SK-N-SH (cell line): ENCODE data around the gene FAM162A. TPM values are rescaled to one million over a fixed set of nuclear protein-coding genes. Genes with fewer than 3 reads are reported as not detected.

Source experiments
- CTCF ChIA-PET: fragments of 300-600, 350-600 bp; formaldehyde crosslinking; extraction: SDS; loops from one replicate; lab custom pipeline; 2021; lab: Yijun Ruan, JAX
- POLR2A ChIA-PET: fragments of 350-600 bp; sonication (Branson Sonifier 250); formaldehyde crosslinking; extraction: SDS; loops from one replicate; lab custom pipeline; 2020; ENCODE audit warnings: antibody characterized with exemption, inconsistent platforms; lab: Yijun Ruan, JAX
- DNase-seq: peaks from one replicate; pipeline ENCODE4 v3.0.0; 2012
- H2AFZ ChIP-seq: fragments of 200-600 bp; sonication (generic); 2 replicates; pipeline ENCODE4 v1.8.1; 2016; ENCODE audit warnings: antibody characterized with exemption, mild to moderate bottlenecking, low read depth
- H3F3A ChIP-seq: fragments of 200-600 bp; sonication (generic); replicated peaks from 2 replicates; pipeline ENCODE3; 2016; ENCODE audit warnings: antibody characterized with exemption, mild to moderate bottlenecking; ENCODE audit not compliant: insufficient read depth
- H3K27ac ChIP-seq, 2 experiments: fragments of 200-500 bp in 1 of 2; fragments of 200-600 bp in 1 of 2; sonication (Bioruptor generic) in 1 of 2; sonication (generic), shearing (Covaris generic) in 1 of 2; 2 replicates each; pipeline versions ENCODE4 v1.5.1 to v1.6.1; 2014 to 2016; ENCODE audit warnings: low read depth in 2 of 2, inconsistent platforms in 1 of 2, low read length in 1 of 2, mild to moderate bottlenecking in 1 of 2, mixed read lengths in 1 of 2
- H3K27me3 ChIP-seq: fragments of 200-600 bp; sonication (generic), shearing (Covaris generic); 2 replicates; pipeline ENCODE4 v1.6.1; 2016; ENCODE audit warnings: mixed run types; ENCODE audit not compliant: insufficient read depth
- H3K36me3 ChIP-seq, 2 experiments: fragments of 200-500 bp in 1 of 2; fragments of 200-600 bp in 1 of 2; sonication (Bioruptor generic) in 1 of 2; sonication (generic) in 1 of 2; replicated peaks in 1 of 2; 2 replicates each; pipeline versions ENCODE3 to v1.5.1; 2014 to 2016; ENCODE audit warnings: low read length in 1 of 2, mild to moderate bottlenecking in 1 of 2; ENCODE audit not compliant: insufficient read depth in 2 of 2, control insufficient read depth in 1 of 2
- H3K4me1 ChIP-seq, 2 experiments: fragments of 200-500 bp in 1 of 2; fragments of 200-600 bp in 1 of 2; sonication (Bioruptor generic) in 1 of 2; sonication (generic), shearing (Covaris generic) in 1 of 2; 2 replicates each; pipeline versions ENCODE4 v1.5.1 to v1.6.1; 2014 to 2016; ENCODE audit warnings: low read depth in 1 of 2, low read length in 1 of 2, mixed run types in 1 of 2; ENCODE audit not compliant: insufficient read depth in 2 of 2, control insufficient read depth in 1 of 2
- H3K4me2 ChIP-seq: fragments of 200-600 bp; sonication (generic), shearing (Covaris generic); 2 replicates; pipeline ENCODE4 v1.6.1; 2017; ENCODE audit warnings: mixed run types
- H3K4me3 ChIP-seq, 2 experiments: fragments of 200-500 bp in 1 of 2; fragments of 200-600 bp in 1 of 2; sonication (Bioruptor generic) in 1 of 2; sonication (generic), shearing (Covaris generic) in 1 of 2; 2 replicates each; pipeline versions ENCODE4 v1.5.1 to v1.8.1; 2014 to 2016; ENCODE audit warnings: low read depth in 2 of 2, inconsistent platforms in 1 of 2, low read length in 1 of 2, mild to moderate bottlenecking in 1 of 2, mixed read lengths in 1 of 2, moderate library complexity in 1 of 2
- H3K79me2 ChIP-seq: fragments of 200-600 bp; sonication (generic); 2 replicates; pipeline ENCODE4 v1.8.1; 2017; ENCODE audit warnings: mild to moderate bottlenecking; ENCODE audit not compliant: insufficient read depth
- H3K9ac ChIP-seq: fragments of 200-600 bp; sonication (generic); 2 replicates; pipeline ENCODE4 v1.6.1; 2017; ENCODE audit warnings: mixed run types
- H3K9me2 ChIP-seq: fragments of 200-600 bp; sonication (generic); 2 replicates; pipeline ENCODE4 v1.6.1; 2017; ENCODE audit warnings: mixed run types
- H3K9me3 ChIP-seq: fragments of 200-600 bp; sonication (generic); 2 replicates; pipeline ENCODE4 v1.6.1; 2017; ENCODE audit warnings: mixed run types, mild to moderate bottlenecking, moderate library complexity
- H4K20me1 ChIP-seq: fragments of 200-600 bp; sonication (generic); 2 replicates; pipeline ENCODE4 v1.6.1; 2017; ENCODE audit warnings: mild to moderate bottlenecking, mixed run types; ENCODE audit not compliant: insufficient read depth
- CHD2 ChIP-seq: fragments of 150-350 bp; IDR thresholded peaks from 2 replicates; pipeline ENCODE4 v1.6.1; 2018; ENCODE audit warnings: low read length; ENCODE audit not compliant: partially characterized antibody
- ELF1 ChIP-seq: IDR thresholded peaks from 2 replicates; pipeline ENCODE4 v1.4.0; 2012
- FOSL2 ChIP-seq: IDR thresholded peaks from 2 replicates; pipeline ENCODE4 v1.4.0; 2012; ENCODE audit warnings: low read depth, mild to moderate bottlenecking, moderate library complexity, borderline replicate concordance
- GABPA ChIP-seq: IDR thresholded peaks from 2 replicates; pipeline ENCODE4 v1.4.0; 2012; ENCODE audit warnings: low read depth, mild to moderate bottlenecking
- GATA2 ChIP-seq: sonication (generic); formaldehyde crosslinking; IDR thresholded peaks from 2 replicates; pipeline ENCODE4 v1.5.0; 2020; ENCODE audit warnings: mild to moderate bottlenecking, missing genetic modification reagents
- JUND ChIP-seq: IDR thresholded peaks from 2 replicates; pipeline ENCODE4 v1.4.0; 2012
- MXI1 ChIP-seq: IDR thresholded peaks from 2 replicates; pipeline ENCODE4 v1.6.1; 2012; ENCODE audit warnings: mild to moderate bottlenecking, low read depth, low read length, improper control_type of control experiment
- NFIC ChIP-seq: IDR thresholded peaks from 2 replicates; pipeline ENCODE4 v1.4.0; 2012; ENCODE audit warnings: borderline replicate concordance
- NRF1 ChIP-seq: IDR thresholded peaks from 2 replicates; pipeline ENCODE4 v1.6.1; 2012; ENCODE audit warnings: low read depth, mild to moderate bottlenecking, low read length
- PBX3 ChIP-seq: IDR thresholded peaks from 2 replicates; pipeline ENCODE4; 2012
- RAD21 ChIP-seq: IDR thresholded peaks from 2 replicates; pipeline ENCODE4 v1.6.1; 2012; ENCODE audit warnings: mild to moderate bottlenecking, low read length
- RCOR1 ChIP-seq: fragments of 150-350 bp; IDR thresholded peaks from 2 replicates; pipeline ENCODE4 v1.6.1; 2017; ENCODE audit warnings: antibody characterized with exemption, low read length
- SIN3A ChIP-seq: IDR thresholded peaks from 2 replicates; pipeline ENCODE4 v1.6.1; 2012; ENCODE audit warnings: low read depth, mild to moderate bottlenecking, low read length, moderate library complexity, borderline replicate concordance
- TCF12 ChIP-seq: IDR thresholded peaks from 2 replicates; pipeline ENCODE4 v1.4.0; 2012
- TEAD4 ChIP-seq: IDR thresholded peaks from 2 replicates; pipeline ENCODE4 v1.4.0; 2012; ENCODE audit warnings: mild to moderate bottlenecking, borderline replicate concordance; ENCODE audit not compliant: insufficient read depth
- USF1 ChIP-seq: IDR thresholded peaks from 2 replicates; pipeline ENCODE4 v1.4.0; 2012; ENCODE audit warnings: low read depth, borderline replicate concordance
- USF2 ChIP-seq: fragments of 150-350 bp; IDR thresholded peaks from 2 replicates; pipeline ENCODE4 v1.6.1; 2017; ENCODE audit warnings: antibody characterized with exemption, low read length, low read depth, borderline replicate concordance
- YY1 ChIP-seq: IDR thresholded peaks from 2 replicates; pipeline ENCODE4 v1.4.0; 2012; ENCODE audit warnings: low read depth, mild to moderate bottlenecking
- ZBTB33 ChIP-seq: IDR thresholded peaks from 2 replicates; pipeline ENCODE4 v1.4.0; 2012; ENCODE audit warnings: low read depth, borderline replicate concordance
- WGBS: methylation state at CpG from one replicate; pipeline ENCODE4 v1.1.6; 2017; ENCODE audit warnings: low lambda C conversion rate; 5-methylcytosine and 5-hydroxymethylcytosine counted together
- polyA plus RNA-seq, 3 experiments: library from polyadenylated mRNA; depleted of rRNA; stranded (reverse); fragments of >200 nt; gene quantifications; 2 replicates each; pipeline ENCODE4 v1.2.3, GENCODE V29; 2012

The FAM162A gene
- polyA plus RNA-seq, 1 of the 3 experiments (the other 2 are of a cell fraction), result 35.1 TPM

GRCh38 chr3:122374034-122374433, 9.9 kb upstream of the FAM162A start (continued):
- TF ChIP-seq ZBTB33 (no peak), CHD2 (no peak), NFIC (no peak)

- POLR2A ChIA-PET, result no interaction called here
- no peak overlapping the region for H3K4me2 ChIP-seq
- H3K9me3 ChIP-seq, result no peaks in the 10 kb centered on the region
- TF ChIP-seq FOSL2 (no peak), RCOR1 (no peak), MXI1 (no peak), PBX3 (no peak), RAD21 (no peak), CHD2 (no peak), NRF1 (no peak)
- peaks cover 5% of the 10 kb centered on the region for H3F3A ChIP-seq
- H3K9me2 ChIP-seq, result no peaks in the 10 kb centered on the region
- CTCF ChIA-PET, result no interaction called here
- H2AFZ ChIP-seq, result no peak overlapping the region
- DNase-seq, result no peak
- H3K36me3 ChIP-seq, result peaks cover 2 to 4% of the 10 kb centered on the region in 2 experiments
- no peaks in the 10 kb centered on the region for H3K27me3 ChIP-seq
- no peak overlapping the region for H3K4me3 ChIP-seq
- no peak overlapping the region for H3K9ac ChIP-seq
- H3K27ac ChIP-seq, result no peak overlapping the region
- peaks cover 46% of the 10 kb centered on the region for H3K79me2 ChIP-seq
- 96% methylated on average over 4 of the region's 4 CpGs for WGBS
- peaks cover 4 to 6% of the 10 kb centered on the region in 2 experiments; a peak in 3 of 4 replicates for H3K4me1 ChIP-seq
- H4K20me1 ChIP-seq, result no peaks in the 10 kb centered on the region
These were observed 6.0 kb upstream of the FAM162A start for GRCh38 chr3:122377975-122378374.

GRCh38 chr3:122382888-122383666, 905 bp upstream of the FAM162A start, which contains the start of gene MIX23:
MIX23 (minus strand) TSS chr3:122383231; CDS start chr3:122383224, 7 bp downstream.
- Histone ChIP-seq H2AFZ (peak within 1 kb of the TSS; percentile 98), H3K9me2 (no peaks in the 10 kb centered on the region), H3K36me3 (peaks cover 0 to 2% of the 10 kb centered on the region in 2 experiments), H3K4me1 (peaks cover 8 to 9% of the 10 kb centered on the region in 2 experiments; a peak in 3 of 4 replicates), H3K27ac (peak within 1 kb of the TSS; percentile 61 to 94), H3K4me3 (peak within 1 kb of the TSS; percentile 79 to 98), H3K9ac (peak within 1 kb of the TSS; percentile 78), H3K4me2 (peak within 1 kb of the TSS; percentile 91), H4K20me1 (no peaks in the 10 kb centered on the region), H3K79me2 (peaks cover 42% of the 10 kb centered on the region), H3K9me3 (no peaks in the 10 kb centered on the region), H3F3A (peaks cover 6% of the 10 kb centered on the region), H3K27me3 (no peaks in the 10 kb centered on the region)
- ChIA-PET POLR2A (interaction anchor here (1.5 to 2.8 kb wide), 3 partner anchors 10 to 132 kb away, joined by 6 to 21 read pairs (median 7); partner anchors contain the start of genes KPNA1 and WDR5B), CTCF (interaction anchor here (0.8 to 2.4 kb wide), 3 partner anchors 10 to 296 kb away, joined by 3 to 10 read pairs (median 9); no protein-coding TSS in a partner anchor)
- under 1% methylated on average over 26 of the region's 31 CpGs for WGBS
- DNase-seq, result peak; percentile 81
- TF ChIP-seq ELF1 (no peak; the same call in 1 of the 2 replicates), TCF12 (0 out of 2 replicates have a peak, but pooled peaks have one; percentile 18), USF1 (no peak), GABPA (no peak), CHD2 (peak; percentile 48), USF2 (no peak), NFIC (0 out of 2 replicates have a peak, but pooled peaks have one; percentile 23), PBX3 (no peak; the same call in 1 of the 2 replicates), YY1 (peak; percentile 98), GATA2 (CRISPR knock-in tag) (no peak), JUND (no peak), TEAD4 (no peak), SIN3A (peak; percentile 15; the same call in 1 of the 2 replicates)
